GM19463 (cell line): ENCODE data around the gene P2RY14.
A peak's percentile ranks its signal among the peaks of the same experiment; 100 is the strongest.

Experiments
- ATAC-seq: cut with Tn5 transposase; IDR thresholded peaks from one replicate; pipeline ENCODE4 v1.9.1; 2021; ENCODE audit warnings: mild to moderate bottlenecking, moderate library complexity; ENCODE audit not compliant: unreplicated experiment

The P2RY14 gene

DNA sequence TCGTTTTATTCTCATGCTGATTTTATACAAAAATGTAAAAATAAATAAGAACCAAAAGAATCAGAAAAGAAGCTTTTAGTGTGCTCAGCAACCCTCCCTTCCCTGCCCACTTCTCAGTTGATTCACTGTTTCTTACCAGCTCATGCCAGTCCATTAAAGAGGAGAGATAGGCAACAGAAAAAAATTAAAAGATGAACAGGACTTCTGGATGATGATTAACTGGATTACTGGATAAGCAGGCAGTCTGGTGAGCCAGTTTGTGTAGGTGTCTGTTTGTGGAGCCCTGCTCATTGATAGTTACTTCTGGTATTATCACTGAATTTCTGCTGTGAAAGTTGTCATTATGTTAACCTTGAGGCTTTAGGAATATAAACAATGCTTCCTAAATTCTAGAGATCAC is 60.2 kb downstream of the P2RY14 start:
- no peak for ATAC-seq

DNA sequence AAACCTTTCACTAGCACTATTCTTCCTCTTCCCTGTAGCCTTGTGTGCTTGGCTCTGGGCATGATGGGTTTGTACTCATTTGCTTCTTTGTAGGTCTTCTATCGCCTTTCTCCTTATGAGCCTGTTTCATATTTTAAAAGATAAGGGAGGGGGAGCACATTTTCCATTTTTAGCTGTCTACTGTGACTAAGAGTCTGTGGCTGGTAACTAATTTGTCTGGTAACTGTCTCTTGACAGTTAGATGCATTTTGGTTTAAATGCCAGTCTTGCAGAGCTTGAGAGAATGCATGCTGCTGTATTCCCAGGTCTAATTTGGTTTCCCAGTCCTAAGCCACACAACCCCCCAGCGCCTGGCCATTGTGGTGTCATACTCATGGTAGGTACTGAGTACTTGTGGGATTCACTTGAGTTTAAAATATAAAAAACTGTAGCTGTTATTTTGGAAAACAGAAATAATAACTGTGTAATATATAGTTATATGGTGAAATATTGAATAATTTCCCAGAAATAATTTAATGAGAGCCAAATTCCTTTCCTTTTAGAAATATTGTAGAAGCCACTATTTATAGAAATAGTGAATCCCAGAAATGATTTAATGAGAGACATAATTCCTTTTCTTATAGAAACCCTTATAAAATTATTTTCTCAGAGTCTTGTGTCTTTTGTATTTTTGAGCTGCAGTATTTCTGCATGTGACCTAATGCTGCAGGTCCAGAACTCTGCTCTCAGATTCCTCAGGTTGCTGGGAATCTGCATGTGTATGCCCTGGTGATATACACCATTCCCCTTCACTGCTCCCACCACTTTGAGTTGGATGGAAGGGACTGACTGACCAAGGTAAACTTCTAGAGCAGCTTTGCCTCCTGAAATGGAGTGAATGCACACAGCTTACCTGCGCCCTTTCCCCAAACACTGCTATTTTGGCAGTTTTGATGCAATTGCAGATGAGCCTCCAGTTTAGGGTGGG is 61.4 kb downstream of the P2RY14 start:
- no peak for ATAC-seq

DNA sequence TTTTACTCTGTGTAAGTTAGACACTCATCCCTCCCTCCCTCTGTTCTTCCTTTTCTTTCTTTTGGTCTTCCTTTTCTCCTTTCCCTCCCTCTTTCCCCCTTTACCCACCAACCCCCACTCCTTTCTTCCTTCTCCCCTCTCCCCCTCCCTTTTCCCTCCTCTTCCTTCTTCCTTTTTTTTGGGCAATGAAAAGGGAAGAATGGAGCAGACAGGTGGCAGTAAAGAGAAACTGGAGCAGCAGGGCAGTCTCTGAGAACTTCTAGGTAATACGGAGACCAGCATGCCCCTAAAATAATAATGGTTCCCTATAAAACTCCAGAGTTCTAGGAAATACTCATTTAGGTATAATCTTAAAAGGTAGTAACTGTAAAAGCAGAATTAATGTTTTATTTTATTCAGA is 63.9 kb downstream of the P2RY14 start:
- no peak for ATAC-seq

DNA sequence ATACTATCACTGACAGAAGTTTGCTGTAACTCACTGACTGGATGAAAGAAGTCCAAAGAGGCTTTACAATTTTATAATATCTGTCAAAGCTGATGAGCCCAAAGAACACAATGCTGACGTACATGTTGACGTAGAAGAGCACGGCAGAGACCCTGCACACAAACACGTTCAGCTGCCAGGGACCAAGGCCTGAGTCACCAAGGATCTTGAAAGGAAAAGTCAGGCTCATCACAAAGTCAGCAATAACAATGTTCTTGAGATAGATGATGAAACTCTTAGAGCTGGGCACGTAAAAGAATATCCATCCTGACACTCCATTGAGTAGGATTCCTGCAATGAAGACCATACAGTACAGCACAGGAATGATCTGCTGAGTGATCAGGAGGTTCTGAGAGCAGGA is 64.5 kb downstream of the P2RY14 start:
- ATAC-seq, result no peak

DNA sequence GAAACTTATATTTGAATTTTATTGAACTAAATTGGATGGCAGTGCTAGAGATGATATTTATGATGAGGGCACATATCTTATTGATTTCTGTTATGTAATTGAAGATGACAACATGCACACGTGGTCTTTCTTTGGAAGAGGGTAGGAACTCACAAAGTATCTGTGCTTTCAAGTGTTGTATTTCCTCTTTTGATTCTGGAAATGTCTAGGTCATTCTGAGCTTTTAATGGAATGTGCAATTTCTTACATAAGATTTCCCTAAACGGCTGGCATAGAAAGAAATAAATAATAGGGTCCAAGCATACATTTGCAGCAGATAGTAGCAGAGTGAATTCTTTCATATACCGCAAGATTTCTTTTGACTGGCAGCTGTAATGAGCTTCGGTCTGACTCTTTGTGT is 65.2 kb downstream of the P2RY14 start:
- no peak for ATAC-seq

DNA sequence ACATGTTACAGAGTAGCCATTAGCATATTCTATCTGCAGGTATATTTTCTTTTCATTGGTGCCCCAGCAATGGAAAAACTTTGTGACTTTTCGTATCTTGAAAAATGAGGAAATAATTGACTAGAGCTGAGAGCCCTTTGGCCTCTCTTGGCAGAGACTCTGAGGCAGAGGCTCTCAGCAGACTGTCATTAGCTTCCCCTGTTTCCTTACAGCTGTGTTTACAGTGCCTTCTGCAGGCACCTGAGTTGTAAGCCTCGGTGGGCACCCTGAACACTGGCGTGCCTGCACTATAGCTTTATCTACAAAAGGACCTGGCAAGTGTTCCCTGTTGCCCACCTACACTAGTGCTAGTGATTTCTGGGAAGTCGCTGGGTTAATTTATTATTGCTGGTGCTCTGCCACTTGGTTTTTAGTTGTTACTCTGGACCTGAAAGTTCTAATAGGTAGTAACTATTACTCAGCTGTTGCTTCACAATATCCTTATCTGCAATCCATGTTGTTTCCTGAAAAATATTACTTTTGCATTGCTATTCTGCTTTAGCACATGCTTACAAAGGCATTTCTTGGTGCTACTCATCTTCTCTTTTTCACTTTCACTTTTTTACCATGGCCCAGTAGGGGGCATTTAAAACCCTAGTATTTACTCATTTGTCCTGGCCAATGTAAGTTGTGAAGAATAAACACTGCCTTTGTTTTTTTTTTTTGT is 67.5 kb downstream of the P2RY14 start:
- ATAC-seq, result peak; percentile 82

DNA sequence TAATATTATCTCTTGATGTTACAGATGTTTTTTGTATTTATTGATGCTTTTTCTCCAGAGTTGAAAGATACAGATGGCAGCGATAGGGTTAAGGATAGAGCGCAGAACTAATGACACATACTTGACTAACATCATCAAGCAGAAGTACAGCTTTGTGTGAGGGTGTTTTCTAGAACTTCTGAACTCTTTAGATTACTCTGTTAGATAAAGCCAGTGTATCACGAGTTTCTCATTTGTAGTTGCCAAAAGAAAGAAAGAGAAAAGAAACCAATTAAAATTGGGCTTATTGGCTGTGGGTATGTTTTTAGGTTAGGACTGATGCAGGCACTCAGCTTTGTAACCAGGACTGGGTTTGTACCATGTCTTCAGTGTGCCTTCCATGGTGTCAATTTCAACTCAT is 68.7 kb downstream of the P2RY14 start:
- no peak for ATAC-seq

DNA sequence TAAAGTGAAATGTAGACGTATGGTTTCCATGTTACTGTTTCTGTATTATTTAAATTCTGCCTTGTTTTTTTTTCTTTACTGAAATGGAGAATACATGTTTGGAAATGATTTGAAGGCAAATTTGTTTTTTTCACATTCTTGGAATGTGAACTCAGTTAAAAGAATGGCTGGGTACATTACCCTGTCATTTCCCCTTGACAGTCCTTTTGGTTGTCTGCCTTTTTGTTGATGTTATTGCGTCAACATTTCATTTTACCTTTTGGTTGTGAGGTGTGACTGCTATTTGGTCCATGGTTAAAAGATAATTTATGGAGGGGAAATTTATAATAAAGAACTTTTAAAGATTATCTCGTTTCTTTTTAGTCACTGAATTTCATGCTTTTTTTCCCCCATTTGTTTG is 72.1 kb downstream of the P2RY14 start:
- no peak for ATAC-seq

DNA sequence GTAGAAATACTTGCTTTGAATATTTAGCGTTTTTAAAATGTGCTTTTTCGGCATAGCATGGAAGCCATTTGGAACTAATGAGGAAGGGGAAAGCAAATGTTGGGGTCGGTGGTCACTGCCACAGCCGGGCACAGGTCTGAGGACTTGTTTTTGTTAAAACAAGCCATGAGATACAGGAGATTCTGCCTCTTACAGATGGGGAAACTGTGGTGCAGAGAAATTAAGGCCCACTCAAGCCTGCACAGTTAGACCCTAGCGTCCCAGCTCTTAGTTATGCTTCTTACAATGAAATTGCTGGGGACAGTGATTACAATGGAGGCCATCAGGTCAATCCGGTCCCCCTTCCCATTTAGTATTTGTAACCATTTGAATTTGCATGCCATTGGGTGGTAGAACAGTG is 72.9 kb downstream of the P2RY14 start:
- no peak for ATAC-seq

DNA sequence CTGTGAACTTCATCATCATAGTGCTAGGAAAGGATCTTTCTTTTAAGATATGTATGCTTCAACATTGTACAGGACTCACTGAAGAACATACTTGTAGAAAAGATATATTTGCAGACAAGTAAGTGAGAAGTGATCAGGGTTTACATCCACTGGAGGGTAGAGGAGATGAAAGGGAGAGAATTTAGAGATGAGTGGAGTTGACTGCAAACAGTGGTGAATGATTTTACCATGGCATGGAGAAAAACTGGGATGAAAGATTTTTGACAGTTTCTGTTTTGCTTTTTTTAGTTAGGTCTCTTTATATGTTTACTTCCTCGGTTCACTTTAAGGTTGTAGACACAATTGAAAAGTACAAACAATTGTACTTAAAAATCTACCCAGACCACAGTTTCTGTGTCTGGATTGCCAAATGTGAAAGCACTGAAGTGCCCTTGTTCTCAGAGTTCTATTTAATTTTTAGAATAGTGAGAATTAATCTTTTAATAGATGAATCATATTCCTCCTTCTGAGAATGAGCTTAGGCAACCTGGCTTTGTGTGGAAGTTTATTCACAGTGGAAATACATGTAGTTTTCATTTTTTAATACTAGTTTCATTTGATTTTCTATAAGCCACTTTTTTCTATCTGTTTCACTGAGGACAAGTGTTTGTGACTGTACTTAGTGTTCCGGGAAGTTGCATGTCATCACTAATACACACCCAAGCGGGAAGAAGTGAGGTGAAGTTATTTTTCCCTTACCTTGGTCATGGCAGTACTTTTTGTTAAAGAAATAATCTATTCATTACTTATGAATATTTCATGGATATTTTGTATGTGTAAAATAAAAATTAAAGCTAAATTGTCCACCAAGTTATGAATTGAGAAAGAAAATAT is 73.6 kb downstream of the P2RY14 start:
- ATAC-seq, result no peak

DNA sequence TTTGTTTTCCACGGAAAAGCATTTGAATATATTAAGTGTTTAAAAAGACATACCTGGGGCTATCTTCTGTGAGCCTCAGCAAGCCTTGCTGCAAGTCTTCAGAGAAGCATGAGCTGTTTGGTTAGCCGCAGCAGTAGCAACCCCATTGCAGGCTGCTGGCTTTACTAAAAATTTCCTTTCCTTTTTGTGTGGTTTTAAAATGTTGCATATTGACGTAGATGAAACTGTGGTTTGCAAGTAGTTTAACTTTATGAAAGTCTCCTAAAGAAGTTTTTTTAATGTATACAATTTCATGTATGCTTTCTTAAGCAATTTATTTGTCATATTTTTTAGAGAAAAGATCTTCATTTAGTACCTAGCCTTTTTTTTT is 75.3 kb downstream of the P2RY14 start, which contains the start of gene GPR171:
Gene GPR171, minus strand, starts transcription at position 166 of the 370 bp plus-strand sequence. CDS start 3,830 bp downstream, outside the sequence.
- peak; percentile 95 for ATAC-seq

DNA sequence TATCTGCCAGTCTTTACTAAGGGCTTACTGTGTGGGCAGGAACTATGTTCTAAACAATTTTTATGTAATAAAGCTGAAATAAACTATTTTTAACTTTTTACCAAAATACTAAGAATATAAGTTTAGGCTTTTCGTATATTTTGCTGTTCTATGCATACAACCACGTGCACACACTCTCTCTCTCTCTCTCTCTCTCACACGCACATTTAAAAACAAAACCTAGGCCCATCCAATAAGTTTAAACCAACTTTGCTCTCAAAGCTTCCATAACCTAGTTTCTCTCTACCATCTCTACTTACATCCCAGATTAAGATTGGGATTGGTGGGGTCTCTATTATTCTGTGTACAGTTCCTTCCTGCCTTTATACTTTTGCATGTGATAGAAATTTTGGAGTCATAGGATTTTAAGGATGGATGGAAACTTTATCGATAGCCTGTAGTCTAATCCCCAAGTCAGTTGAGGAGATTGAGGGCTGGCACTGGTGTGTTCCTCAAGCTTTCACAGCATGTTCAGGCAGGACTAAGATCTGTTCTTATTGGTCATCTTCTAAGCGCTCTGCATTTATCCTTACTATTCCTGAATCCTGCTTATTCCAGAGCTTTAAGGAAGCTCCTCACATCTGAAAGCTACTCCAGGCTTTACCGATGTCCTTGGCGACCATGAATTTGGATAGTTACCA is 77.2 kb downstream of the P2RY14 start:
- no peak for ATAC-seq

DNA sequence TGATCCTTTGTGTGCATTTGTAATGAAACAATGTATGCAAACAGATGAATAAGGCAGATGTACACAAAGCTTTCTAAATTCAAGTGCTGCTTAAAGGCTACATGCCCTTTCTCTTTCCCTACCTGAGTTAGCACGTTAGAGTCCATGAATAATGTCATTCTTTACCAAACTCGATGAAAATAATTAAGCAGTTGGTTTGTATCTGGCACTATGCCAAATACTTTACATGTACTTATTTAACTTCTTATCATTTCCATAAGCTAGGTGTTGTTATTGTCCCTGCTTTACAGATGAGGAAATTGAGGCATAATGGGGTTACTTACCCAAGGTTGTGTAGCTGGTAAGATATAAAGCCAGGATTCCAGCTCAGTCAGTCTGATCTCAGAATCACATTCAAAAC is 77.8 kb downstream of the P2RY14 start:
- no peak for ATAC-seq

DNA sequence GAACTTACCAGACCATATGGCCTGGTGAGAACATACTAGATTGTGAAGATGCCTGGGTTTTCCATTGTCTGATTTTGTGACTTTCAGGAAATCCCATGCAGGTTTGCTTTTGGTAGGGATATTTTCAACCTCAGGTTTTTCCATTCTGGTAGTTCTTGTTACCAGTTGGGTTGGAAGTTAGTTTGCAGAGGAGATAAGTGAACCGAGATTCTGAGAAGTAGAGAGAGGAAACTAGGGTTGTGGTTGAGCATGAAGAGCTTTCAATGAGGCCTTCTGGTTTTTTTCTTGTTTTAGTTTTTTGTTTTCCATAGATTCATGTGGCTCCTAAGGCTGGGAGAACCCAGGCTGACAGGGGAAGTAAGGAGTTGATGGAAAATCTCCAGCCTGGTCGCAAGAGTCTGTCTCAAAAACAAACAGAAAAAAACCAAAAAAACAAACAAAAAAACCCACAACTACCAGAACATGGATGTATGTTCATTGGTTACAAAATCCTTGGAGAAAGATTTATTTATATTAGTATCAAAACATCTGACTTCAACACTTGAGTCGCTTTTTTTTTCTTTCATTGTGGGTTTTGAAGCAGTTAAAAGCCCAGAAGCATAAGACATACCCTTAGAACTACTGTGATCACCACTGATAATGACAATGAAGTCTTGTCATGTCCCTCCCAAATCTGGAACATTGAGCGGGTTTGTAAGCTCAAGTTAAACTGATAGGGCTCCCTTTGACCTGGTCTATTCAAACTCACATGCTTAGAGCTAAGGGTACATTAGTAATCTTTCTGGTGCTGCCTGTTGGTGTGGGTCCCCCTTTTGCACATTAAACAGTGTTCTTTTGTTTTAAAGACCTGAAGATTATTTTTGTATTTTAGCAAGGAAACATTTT is 78.5 kb downstream of the P2RY14 start:
- ATAC-seq, result no peak

DNA sequence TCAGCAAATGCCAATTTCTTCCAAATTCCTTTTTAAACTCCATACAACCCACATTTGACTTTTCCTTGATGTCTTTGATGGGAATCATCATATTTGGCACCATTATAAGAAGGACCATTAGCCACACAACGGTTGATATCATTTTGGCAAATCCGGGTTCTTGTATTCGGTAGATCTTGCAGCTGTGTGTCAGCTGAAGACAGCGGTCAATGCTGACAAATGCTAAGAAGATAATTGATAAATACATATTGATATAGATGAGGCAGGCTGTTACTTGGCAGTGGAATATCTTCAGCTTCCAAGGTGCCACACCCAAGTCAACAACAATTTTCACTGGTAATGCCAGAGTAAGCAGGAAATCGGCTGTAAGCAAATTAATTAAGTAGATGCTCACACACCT is 79.5 kb downstream of the P2RY14 start:
- no peak for ATAC-seq

DNA sequence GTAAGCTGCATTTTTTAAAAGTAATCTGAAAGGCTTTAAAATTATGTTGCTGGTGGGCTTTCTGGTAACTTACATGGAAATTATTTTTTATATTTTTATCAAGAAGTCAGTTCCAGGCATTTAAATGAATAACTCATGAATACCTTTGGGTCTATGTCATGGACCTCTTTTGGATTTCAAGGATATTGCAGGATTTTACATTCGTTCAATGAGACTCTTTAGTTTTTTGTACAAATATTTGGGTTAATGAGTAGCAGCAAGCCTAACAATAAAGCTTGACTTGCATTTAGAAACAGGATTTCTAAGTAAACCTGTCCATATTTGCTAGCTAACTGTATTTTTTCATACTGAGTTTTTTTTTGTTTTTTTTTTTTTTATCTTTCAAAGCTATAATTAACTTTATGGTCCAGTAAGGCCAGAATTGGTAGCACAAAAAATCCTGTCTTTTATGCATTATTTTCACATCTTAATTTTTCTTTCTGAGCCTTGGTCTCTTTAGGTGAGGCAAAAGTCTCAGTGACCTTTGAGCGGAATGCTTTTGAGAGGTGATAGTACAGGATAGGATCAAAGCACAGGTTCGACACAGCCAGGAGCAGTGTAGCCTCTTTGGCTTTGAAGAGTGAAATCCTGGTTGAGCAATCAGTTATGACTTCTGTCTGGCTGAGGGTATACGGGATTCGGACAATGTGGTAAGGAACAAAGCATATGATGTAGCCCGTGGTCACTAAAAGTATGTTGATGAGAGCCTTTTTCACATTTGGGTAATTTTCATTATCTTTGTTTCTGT is 80.2 kb downstream of the P2RY14 start:
- no peak for ATAC-seq

DNA sequence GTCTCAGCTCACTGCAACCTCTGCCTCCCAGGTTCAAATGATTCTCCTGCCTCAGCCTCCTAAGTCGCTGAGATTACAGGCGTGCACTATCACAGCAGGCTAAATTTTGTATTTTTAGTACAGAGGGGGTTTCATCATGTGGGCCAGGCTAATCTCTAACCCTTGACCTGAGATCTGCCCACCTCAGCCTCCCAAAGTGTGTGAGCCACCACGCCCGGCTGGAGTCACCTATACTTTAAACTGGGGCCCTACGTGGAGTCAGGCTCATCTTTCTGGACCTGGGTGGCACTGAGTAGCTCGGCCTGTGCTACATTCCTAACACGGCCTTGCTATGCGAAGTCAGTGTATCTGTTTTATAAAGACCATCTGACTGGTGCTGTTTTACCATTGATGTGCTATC is 81.1 kb downstream of the P2RY14 start:
- no peak for ATAC-seq

DNA sequence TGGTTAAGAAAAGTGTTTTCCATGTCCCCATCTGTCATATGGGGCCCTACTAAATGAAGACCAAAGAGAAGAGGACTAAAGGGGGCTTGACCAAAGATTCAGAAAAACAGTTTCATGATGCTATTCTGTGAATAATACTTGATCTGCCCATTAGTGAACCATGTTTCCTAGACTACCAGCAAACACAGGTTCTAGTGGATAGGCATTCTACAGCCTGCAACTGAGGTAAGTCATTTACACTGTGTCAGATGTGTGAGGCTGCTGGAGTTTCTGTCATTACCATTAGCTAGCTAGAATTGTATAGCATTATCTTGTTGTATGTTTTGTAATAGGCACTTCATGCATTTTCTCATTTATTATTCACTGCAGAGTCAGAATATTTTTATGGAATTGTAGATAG is 81.9 kb downstream of the P2RY14 start:
- ATAC-seq, result no peak

DNA sequence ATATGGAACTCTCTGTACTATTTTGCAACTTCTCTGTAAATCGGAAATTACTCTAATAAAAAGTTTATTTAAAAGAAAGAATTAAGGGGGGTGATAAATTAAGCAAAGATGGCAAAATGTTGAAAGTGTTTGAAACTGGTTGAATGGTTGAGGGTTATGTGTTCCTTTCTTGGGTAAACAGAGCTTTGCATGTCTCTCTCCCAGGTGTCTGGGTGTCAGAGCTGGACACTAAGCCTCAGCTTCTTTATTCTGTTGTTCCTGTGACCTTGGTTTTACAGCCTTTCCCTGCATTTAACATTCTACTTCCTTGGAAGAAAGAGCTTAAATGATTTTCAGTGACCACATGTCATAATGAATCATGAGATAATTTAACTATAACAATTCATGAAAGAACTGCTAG is 82.5 kb downstream of the P2RY14 start:
- ATAC-seq, result no peak
